Caco-2 (cell line): ENCODE results near the gene ARHGAP9. TPM values are rescaled to one million over a fixed set of nuclear protein-coding genes. Genes with fewer than 3 reads are reported as not detected.

ENCODE experiments used
- BruUV-seq: library from RNA; stranded (reverse); fragments of 400-500 nt; replicated peaks from 2 replicates; lab custom pipeline; 2021; lab: Mats Ljungman, UMichigan
- CTCF ChIA-PET: fragments of 300-600 bp; sonication (Branson Sonifier 250); formaldehyde crosslinking; loops from one replicate; lab custom pipeline; 2022; ENCODE audit warnings: antibody characterized with exemption; lab: Charles Lee
- POLR2A ChIA-PET: fragments of 300-600 bp; sonication (Branson Sonifier 250); formaldehyde crosslinking; loops from one replicate; lab custom pipeline; 2022; ENCODE audit warnings: antibody characterized with exemption; lab: Charles Lee
- DNase-seq, 2 experiments: peaks; one replicate each; pipeline versions ENCODE4 v3.0.0 to v3.0.0-alpha.2; 2020 to 2022
- H3K27me3 ChIP-seq: replicated peaks from 2 replicates; pipeline ENCODE4 v1.6.0; 2011; ENCODE audit warnings: low read length; ENCODE audit not compliant: control insufficient read depth, insufficient read depth
- H3K36me3 ChIP-seq: 2 replicates; pipeline ENCODE4 v1.5.1; 2011; ENCODE audit warnings: low read length; ENCODE audit not compliant: control insufficient read depth, insufficient read depth
- H3K4me1 ChIP-seq: fragments of 250-450 bp; sonication (Bioruptor Pico); 2 replicates; pipeline ENCODE4 v1.5.1; 2020; ENCODE audit warnings: mild to moderate bottlenecking
- H3K4me3 ChIP-seq: 2 replicates; pipeline ENCODE4 v1.5.1; 2011; ENCODE audit warnings: low read depth, mild to moderate bottlenecking, control low read depth, low read length
- H3K9me3 ChIP-seq: fragments of 250-450 bp; sonication (Bioruptor Pico); 2 replicates; pipeline ENCODE4 v1.5.1; 2020; ENCODE audit warnings: mild to moderate bottlenecking, moderate library complexity
- H3K27ac Mint-ChIP-seq: one replicate; pipeline ENCODE4 v1.8.0; 2022; ENCODE audit warnings: mixed read lengths; ENCODE audit not compliant: unreplicated experiment
- H3K27me3 Mint-ChIP-seq: one replicate; pipeline ENCODE4 v1.8.0; 2022; ENCODE audit warnings: mixed read lengths; ENCODE audit not compliant: insufficient read depth, unreplicated experiment
- H3K36me3 Mint-ChIP-seq: one replicate; pipeline ENCODE4 v1.8.0; 2022; ENCODE audit warnings: mild to moderate bottlenecking, mixed read lengths; ENCODE audit not compliant: insufficient read depth, unreplicated experiment
- H3K4me1 Mint-ChIP-seq: one replicate; pipeline ENCODE4 v1.8.0; 2022; ENCODE audit warnings: low read depth, mixed read lengths; ENCODE audit not compliant: unreplicated experiment
- H3K4me3 Mint-ChIP-seq: one replicate; pipeline ENCODE4 v1.8.0; 2022; ENCODE audit warnings: mild to moderate bottlenecking, moderate library complexity, mixed read lengths; ENCODE audit not compliant: unreplicated experiment
- H3K9me3 Mint-ChIP-seq: one replicate; pipeline ENCODE4 v1.8.0; 2022; ENCODE audit warnings: mixed read lengths; ENCODE audit not compliant: unreplicated experiment
- CTCF ChIP-seq, 2 experiments: fragments of 200-600 bp in 1 of 2; IDR thresholded peaks; 1 replicate in 1 of 2; 2 replicates in 1 of 2; pipeline versions ENCODE4 v1.5.1 to v1.8.0; 2011 to 2022; ENCODE audit warnings: antibody characterized with exemption in 1 of 2, control low read depth in 1 of 2, inconsistent platforms in 1 of 2, low read depth in 1 of 2, low read length in 1 of 2, mild to moderate bottlenecking in 1 of 2, moderate library complexity in 1 of 2; ENCODE audit not compliant: insufficient read depth in 1 of 2, severe bottlenecking in 1 of 2, unreplicated experiment in 1 of 2
- intact Hi-C: fragments of 100-400 bp; cut with micrococcal nuclease; formaldehyde crosslinking; loops from one replicate; pipeline ENCODE4 v1.10.0; 2022; ENCODE audit not compliant: unreplicated experiment
- total RNA-seq: library from RNA; stranded (reverse); gene quantifications from 2 replicates; pipeline ENCODE4 v1.2.3, GENCODE V29; 2022

Gene ARHGAP9
- total RNA-seq, 1 experiment from 2014 or later = 0.75 TPM

GRCh38 chr12:57460841-57461275 lies 18.8 kb downstream of the ARHGAP9 start:
- no TSS peak for BruUV-seq
- Histone ChIP-seq H3K9me3 (no peaks in the 10 kb centered on the region), H3K36me3 (no peaks in the 10 kb centered on the region), H3K4me1 (peaks cover 10% of the 10 kb centered on the region), H3K4me3 (peak overlapping the region; percentile 43), H3K27me3 (no peaks in the 10 kb centered on the region)
- H3K9me3 Mint-ChIP-seq = no peaks in the 10 kb centered on the region
- TF ChIP-seq CTCF (IDR thresholded peaks at IDR 0.05; ENCODE audit: insufficient read depth in 1 of 2, low read depth in 1 of 2, low read length in 1 of 2, severe bottlenecking in 1 of 2, unreplicated experiment in 1 of 2) = no peak
- POLR2A ChIA-PET = interaction anchor here (0.5 kb wide), 1 partner anchor 38 kb away, joined by 5 read pairs; no protein-coding TSS in a partner anchor
- H3K27ac Mint-ChIP-seq = no peak overlapping the region
- peaks cover 11% of the 10 kb centered on the region for H3K27me3 Mint-ChIP-seq
- peak overlapping the region; percentile 81 for H3K4me3 Mint-ChIP-seq
- H3K36me3 Mint-ChIP-seq = peaks cover 4% of the 10 kb centered on the region
- intact Hi-C loops = no loop called here
- peaks cover 25% of the 10 kb centered on the region for H3K4me1 Mint-ChIP-seq
- no peak for DNase-seq
- CTCF ChIA-PET = interaction anchor here (0.6 kb wide), 1 partner anchor 780 kb away, joined by 5 read pairs; no protein-coding TSS in a partner anchor

- H3K4me1 ChIP-seq = peaks cover 14% of the 10 kb centered on the region
Measured at GRCh38 chr12:57460468-57460784, 19.2 kb downstream of the ARHGAP9 start.

DNA sequence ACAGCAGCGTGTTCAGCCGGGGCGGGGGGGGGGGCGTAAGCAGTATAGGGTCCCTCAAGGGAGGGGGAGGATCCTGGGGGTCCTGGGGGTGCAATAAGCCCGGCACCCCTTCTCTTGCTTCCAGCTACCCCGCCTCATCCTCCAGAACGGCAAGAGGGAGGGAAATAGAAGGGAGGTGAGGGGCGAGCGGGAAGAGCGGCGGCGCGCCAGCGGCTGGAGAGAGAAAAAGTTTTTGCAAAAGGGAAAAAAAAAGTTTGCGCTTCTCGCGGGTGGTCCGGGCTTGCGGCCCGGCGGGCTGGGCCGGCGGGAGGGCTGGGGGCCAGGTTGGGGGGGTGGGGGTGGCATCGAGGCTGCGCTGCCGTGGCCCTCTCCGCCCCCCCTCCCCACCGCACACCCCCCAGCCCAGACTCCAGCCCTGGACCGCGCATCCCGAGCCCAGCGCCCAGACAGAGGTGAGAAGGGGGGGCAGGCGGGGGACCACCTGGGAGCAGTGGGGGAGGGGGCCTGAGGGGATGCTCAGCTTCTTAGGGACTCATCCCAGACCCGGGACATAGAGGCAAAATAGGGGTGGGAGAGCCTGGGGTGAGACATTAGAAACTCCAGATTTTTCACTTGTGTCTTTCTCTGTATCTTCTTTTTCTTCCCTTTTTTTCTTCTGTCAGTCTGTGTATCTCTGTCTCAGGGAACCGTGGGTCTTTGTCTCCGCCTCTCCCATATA lies 19.8 kb downstream of the ARHGAP9 start, which contains the start of gene GLI1:
Gene GLI1 (plus strand): TSS at position 36 of the 718 bp plus-strand sequence. CDS start 3,907 bp downstream, outside the sequence.
- DNase-seq = no peak
- Histone ChIP-seq H3K36me3 (no peaks in the 10 kb centered on the region), H3K4me3 (peak within 1 kb of the TSS; percentile 48), H3K9me3 (no peaks in the 10 kb centered on the region), H3K4me1 (peaks cover 19% of the 10 kb centered on the region), H3K27me3 (no peaks in the 10 kb centered on the region)
- ChIA-PET CTCF (interaction anchor here (1.2 to 1.9 kb wide), 5 partner anchors 64 to 276 kb away, joined by 3 to 14 read pairs (median 3); no protein-coding TSS in a partner anchor), POLR2A (no interaction called here)
- peaks cover 7% of the 10 kb centered on the region for H3K36me3 Mint-ChIP-seq
- no peak for TF ChIP-seq CTCF (IDR thresholded peaks at IDR 0.05; ENCODE audit: insufficient read depth in 1 of 2, low read depth in 1 of 2, low read length in 1 of 2, severe bottlenecking in 1 of 2, unreplicated experiment in 1 of 2)
- no TSS peak for BruUV-seq
- H3K27me3 Mint-ChIP-seq = peaks cover 8% of the 10 kb centered on the region
- intact Hi-C loops = loop anchor here (5.0 kb wide), 1 partner anchor 277 kb away; the partner anchor contains the start of gene AGAP2
- no peaks in the 10 kb centered on the region for H3K9me3 Mint-ChIP-seq
- peak within 1 kb of the TSS; percentile 81 for H3K4me3 Mint-ChIP-seq
- peak within 1 kb of the TSS; percentile 79 for H3K27ac Mint-ChIP-seq
- H3K4me1 Mint-ChIP-seq = peaks cover 31% of the 10 kb centered on the region

More at GRCh38 chr12:57460468-57460784, 19.2 kb downstream of the ARHGAP9 start:
- intact Hi-C loops = no loop called here
- Histone ChIP-seq H3K4me3 (peak overlapping the region; percentile 8; the same call in 1 of the 2 replicates), H3K27me3 (no peaks in the 10 kb centered on the region), H3K36me3 (no peaks in the 10 kb centered on the region), H3K9me3 (no peaks in the 10 kb centered on the region)
- BruUV-seq = no TSS peak
- peaks cover 29% of the 10 kb centered on the region for H3K4me1 Mint-ChIP-seq
- H3K9me3 Mint-ChIP-seq = no peaks in the 10 kb centered on the region
- H3K36me3 Mint-ChIP-seq = peaks cover 7% of the 10 kb centered on the region
- no peak overlapping the region for H3K27ac Mint-ChIP-seq
- H3K4me3 Mint-ChIP-seq = peak overlapping the region; percentile 81
- TF ChIP-seq CTCF (IDR thresholded peaks at IDR 0.05; ENCODE audit: insufficient read depth in 1 of 2, low read depth in 1 of 2, low read length in 1 of 2, severe bottlenecking in 1 of 2, unreplicated experiment in 1 of 2) = no peak
- DNase-seq = no peak
- ChIA-PET POLR2A (interaction anchor here (0.5 kb wide), 1 partner anchor 38 kb away, joined by 5 read pairs; no protein-coding TSS in a partner anchor), CTCF (no interaction called here)
- H3K27me3 Mint-ChIP-seq = peaks cover 9% of the 10 kb centered on the region
